Suppressor macrophage treated with lipopolysaccharide for 4 hours (primary cell): ENCODE measurements around the gene EFR3B.

Experiments
- DNase-seq: peaks from one replicate; pipeline ENCODE4 v3.0.0-alpha.2; 2020

Gene EFR3B

DNA sequence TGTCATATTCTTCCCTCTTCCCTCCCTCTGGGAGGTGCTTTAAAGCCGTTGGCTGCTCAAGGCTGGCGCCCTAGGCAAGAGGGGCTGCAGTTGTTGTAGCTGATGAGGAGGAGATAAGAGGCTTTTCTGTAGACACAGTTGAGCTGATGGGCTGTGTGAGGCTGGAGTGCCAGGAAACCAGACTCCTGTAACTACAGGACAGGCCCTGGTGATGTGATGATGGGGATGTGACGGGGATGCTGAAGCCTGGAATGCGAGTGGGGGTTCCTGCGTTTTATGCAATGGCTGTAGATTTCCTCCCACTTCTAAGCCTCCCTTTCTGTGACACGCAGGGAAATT, 5.7 kb upstream of the EFR3B start:
- DNase-seq, result no peak

- no peak for DNase-seq
Observed at GRCh38 chr2:25039126-25039525, 2.8 kb upstream of the EFR3B start.

- DNase-seq, result peak; percentile 28
Observed at GRCh38 chr2:25041307-25041927, 459 bp upstream of the EFR3B start.

DNA sequence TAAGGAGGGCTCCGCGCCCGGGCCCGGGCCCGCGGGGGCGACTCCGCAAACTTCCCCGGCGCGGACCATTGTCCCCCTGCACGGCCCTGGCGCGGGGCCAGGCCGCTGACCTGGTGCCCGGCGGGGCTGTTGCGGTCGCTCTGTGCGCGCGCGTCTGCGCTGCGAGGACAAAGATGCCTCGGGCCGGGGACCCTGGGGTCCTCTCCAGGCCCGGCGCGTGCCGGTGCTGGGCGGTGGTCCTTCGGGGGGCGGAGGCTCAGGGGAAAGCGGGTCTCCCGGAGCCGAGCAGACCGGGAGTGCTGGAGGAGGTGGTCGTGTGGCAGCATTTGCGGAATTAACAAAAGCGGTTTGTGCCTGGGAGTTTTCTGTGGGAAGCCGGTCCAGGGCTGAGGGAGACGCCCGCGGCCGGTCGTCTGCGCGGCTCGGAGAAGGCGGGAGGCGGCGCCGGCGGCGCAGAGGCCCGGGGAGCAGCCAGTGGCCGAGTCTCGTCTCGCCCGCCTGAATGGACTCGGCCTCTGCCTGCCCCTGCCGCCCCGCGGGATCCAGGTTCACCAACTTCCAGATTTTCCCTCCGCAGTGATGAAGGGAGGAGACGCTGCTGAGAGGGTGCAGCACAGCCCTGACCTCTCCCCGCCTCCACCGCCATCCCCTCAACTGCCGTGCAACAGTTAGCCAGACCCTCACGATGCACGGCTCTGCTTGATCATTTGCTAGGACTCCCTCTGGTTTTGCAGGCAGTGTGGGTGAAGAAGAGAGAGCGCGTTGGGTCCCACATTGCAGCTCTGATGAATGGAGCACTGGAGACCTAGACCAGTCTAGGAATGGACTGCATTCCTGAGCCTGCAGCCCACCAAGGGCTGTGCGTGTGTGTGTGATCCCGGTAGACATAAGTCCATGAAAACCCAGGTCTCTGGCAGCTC, 705 bp downstream of the EFR3B start:
- DNase-seq, result peak; percentile 41

DNA sequence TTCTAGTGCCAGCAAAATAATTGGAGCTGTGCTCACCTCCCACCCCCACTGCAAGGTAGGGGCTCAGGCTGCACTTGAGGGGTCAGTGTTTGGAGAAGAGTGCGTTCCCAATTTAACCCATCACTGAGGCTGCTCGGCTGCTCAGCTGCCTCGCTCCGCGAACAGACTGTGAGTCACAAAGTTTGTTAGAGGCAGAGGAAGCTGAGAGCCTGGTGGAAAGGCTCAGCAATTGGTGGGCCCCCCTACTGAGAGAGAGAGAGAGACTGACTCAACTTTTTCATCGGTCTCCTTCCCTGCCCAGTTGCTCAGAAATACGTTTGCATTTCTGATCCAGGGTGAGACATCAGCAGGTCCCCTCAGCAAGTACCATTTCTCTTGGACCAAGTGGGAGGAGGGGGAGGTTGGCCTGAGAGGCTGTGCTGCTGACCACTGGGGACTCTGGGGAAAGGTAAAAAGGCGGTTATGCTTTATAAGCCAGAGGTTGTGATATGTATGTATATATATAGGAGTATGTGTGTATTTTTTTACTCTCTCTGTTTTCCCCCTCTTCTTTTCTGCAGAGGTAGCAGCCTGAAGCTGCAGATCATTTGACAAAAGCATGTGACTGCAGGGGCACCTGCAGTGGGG, 1.5 kb downstream of the EFR3B start:
- peak; percentile 60 for DNase-seq

GRCh38 chr2:25044011-25044410, 2.1 kb downstream of the EFR3B start:
- no peak for DNase-seq

DNA sequence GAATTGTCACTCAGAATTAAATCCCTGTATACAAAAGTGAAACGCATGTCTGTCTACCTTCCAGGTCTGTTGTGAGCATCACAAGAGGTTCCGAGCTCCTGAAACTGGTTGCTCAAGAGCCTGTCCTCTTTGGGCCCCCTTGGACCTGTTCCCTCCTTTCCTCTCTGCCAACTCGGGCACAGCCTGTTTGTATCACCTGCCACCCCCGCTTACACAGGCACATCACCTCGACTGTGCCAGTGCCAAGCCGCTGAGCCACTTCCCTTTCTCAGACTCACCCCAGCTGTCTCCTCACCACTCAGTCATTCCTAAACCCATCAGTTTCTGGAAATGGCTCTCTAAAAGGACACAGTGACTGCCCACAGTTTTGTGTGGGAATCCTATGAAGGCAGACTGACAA, 3.1 kb downstream of the EFR3B start:
- DNase-seq, result peak; percentile 40

- no peak for DNase-seq
Observed at GRCh38 chr2:25049422-25049821, 7.5 kb downstream of the EFR3B start.

GRCh38 chr2:25050128-25050527, 8.3 kb downstream of the EFR3B start:
- DNase-seq, result no peak

DNA sequence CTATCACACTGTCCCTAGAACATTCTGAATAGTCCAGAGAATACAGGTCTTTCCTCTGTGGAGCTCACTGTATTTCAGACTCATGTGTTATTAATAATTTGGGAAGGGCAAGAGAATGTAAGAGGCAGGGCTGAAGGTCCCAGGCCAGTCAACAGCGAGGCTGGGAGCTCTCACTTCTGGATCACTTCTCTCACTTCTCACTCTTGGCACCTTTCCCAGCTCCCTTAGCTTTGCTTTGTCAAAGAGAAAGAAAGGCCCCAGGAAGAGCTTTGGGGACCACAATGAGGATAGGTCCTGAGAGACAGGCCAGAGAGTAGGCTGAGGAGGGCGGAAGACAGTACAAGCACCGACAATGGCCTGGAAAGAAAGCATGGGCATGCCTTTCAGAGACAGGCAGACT, 11.2 kb downstream of the EFR3B start:
- DNase-seq, result no peak

GRCh38 chr2:25054720-25055119, 12.8 kb downstream of the EFR3B start:
- no peak for DNase-seq

DNA sequence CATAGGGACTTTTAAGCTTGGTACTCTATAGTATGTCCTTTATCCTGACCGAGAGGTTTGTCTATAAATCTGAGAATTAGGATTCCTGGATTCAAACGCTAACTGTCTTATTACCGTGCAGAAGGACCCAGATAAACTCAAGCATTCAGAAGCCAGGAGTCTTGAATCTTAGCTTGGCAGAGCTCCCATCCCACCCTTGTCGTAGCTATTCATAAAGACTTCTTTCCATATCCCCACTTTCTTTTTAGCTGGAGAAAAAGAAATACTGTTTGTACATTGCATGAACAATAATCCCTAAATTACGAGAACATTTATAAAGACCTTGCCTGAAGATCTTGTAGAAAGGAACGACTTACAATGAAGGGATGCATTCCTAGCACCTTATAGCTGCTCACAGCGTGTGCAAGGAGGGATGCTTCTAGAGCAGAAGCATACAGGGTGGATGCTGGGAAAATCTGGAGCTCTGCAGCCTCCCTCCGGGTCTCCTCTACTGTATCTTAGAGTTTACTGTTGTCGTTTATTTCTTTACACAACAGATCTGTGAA, 13.6 kb downstream of the EFR3B start:
- DNase-seq, result no peak

GRCh38 chr2:25056098-25056821, 14.4 kb downstream of the EFR3B start:
- DNase-seq, result no peak

- DNase-seq, result no peak
Observed at GRCh38 chr2:25062511-25062917, 20.6 kb downstream of the EFR3B start.

GRCh38 chr2:25063876-25064660, 22.2 kb downstream of the EFR3B start:
- DNase-seq, result no peak

DNA sequence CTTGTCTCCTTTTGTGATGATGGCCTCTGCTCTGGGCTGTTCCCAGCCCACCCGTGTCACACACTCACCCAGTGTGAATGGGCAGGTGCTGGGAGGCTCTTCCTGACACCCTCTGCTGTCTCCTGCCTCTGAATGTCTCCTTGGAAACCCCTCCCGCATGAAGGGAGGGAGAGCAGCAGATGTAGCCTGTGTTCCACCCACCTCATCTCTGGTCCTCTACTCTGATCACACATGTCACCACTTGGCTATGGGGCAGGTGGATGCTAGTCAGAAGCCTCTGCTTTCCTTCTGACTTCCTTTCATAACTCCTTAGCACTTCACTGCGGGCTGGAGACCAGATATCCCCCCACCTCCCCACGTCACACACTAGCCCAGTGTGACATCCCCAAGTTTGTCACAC, 23.9 kb downstream of the EFR3B start:
- no peak for DNase-seq

DNA sequence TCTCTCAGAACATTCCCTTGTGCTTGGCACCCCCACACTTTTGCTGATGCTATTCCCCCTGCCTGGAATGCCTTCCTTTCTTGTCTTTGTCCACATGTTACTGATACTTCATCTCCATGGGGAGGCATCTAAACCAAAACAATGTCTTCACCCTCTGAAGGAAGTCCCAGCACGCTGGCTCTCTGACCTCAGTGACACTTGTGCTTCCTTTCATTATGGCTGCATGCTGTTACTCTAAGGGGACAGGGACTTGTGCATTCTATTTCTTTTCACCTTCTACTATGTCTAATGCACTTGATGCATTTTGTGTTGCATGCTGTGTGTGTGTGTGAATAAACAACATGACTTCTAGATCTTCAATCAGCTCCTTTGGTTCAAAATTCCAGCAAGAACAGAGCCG, 24.6 kb downstream of the EFR3B start:
- no peak for DNase-seq

DNA sequence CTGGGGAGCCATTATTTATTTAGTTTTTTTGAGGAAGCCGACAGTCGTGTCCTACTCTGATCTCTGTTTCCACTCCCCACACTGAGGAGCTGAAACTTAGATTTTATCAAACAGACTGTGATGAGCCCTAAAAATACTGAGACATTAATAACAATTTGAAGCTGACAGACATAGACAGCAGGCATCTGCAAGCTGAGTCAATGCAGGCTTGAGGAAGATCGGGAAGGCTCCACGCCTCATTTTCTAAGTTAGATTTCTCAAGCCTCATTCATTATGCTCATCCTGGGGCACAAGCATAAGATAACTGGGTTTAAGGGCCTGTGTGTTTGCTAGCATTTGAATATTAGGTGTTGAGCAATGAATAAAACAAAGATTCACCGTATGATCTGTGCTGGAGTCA, 26.3 kb downstream of the EFR3B start:
- no peak for DNase-seq

GRCh38 chr2:25071966-25072365, 30.1 kb downstream of the EFR3B start:
- DNase-seq, result peak; percentile 32

GRCh38 chr2:25072606-25073005, 30.7 kb downstream of the EFR3B start:
- DNase-seq, result no peak

DNA sequence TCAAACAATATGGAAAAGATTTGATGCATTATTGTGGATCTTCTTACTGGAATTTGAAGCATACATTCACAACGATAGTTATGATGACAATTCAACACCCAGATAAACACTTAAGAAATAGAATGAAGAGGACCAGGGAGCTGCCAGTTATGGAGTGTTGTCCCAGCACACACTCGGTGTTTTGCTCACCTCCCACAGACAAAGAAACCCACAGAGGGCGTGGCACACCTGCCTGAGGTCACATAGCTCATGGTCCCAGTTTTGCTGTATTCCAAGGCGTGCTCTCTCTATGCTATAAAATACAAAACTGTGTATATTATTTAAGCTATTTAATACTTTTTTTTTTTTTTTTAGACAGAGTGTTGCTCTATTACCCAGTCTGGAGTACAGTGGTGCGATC, 31.1 kb downstream of the EFR3B start:
- DNase-seq, result no peak

DNA sequence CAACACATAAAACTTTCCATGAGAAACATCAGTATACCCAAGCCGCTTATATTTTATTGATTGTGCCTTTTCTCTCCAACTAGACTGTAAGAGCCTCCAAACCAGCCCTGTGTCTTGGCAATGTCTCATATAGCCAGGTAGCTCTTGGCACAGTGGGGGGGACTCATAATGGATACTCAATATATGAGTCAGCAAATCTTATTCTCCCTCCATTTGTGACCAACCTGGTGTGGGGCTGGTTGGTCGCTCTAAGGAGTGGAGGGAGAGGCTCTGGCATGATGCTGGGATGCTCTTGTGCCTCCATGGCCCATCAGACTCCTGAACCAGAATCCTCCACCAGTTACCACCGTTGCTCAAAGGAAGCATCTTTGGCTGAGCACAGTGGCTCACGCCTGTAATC, 32.0 kb downstream of the EFR3B start:
- no peak for DNase-seq
